Measurements from ENCODE around the gene CGAS.
A peak's percentile ranks its signal among the peaks of the same experiment; 100 is the strongest.
"Not testable (repeated sequence)": the region's sequence is repeated elsewhere in the genome, so short reads cannot be mapped to it uniquely, and the experiment has no call there.

The CGAS gene

GRCh38 chr6:73452107-73452461 is at the start of gene CGAS:
Gene CGAS (minus strand): TSS chr6:73452297. CDS start chr6:73452181, 116 bp downstream.
- Histone ChIP-seq H3K9me3 (ENCODE audit: control insufficient read depth, low read depth, low read length) (no peaks in the 10 kb centered on the region), H3K27ac (ENCODE audit: low read length) (no peak within 1 kb of the TSS), H3K4me3 (ENCODE audit: low read length) (peak within 1 kb of the TSS; percentile 69), H3K4me1 (ENCODE audit: control insufficient read depth, low read depth, low read length) (no peaks in the 10 kb centered on the region), H3K36me3 (ENCODE audit: control insufficient read depth, low read depth, low read length) (no peaks in the 10 kb centered on the region), H3K27me3 (ENCODE audit: control insufficient read depth, insufficient read depth, low read length) (peaks cover 11% of the 10 kb centered on the region), H3K9ac (ENCODE audit: low read length) (peak within 1 kb of the TSS; percentile 57)

- Histone ChIP-seq H3K27ac (ENCODE audit: low read length) (no peak overlapping the region), H3K36me3 (ENCODE audit: control insufficient read depth, low read depth, low read length) (peaks cover 42% of the 10 kb centered on the region), H3K4me3 (ENCODE audit: low read length) (no peak overlapping the region), H3K27me3 (ENCODE audit: control insufficient read depth, insufficient read depth, low read length) (no peaks in the 10 kb centered on the region), H3K4me1 (ENCODE audit: control insufficient read depth, low read depth, low read length) (no peaks in the 10 kb centered on the region), H3K9ac (ENCODE audit: low read length) (no peak overlapping the region), H3K9me3 (ENCODE audit: control insufficient read depth, low read depth, low read length) (no peaks in the 10 kb centered on the region)
Observed at GRCh38 chr6:73497915-73498314, 45.8 kb upstream of the CGAS start.

- no peaks in the 10 kb centered on the region for H3K4me1 ChIP-seq (ENCODE audit: control insufficient read depth, low read depth, low read length)
- no peaks in the 10 kb centered on the region for H3K27me3 ChIP-seq (ENCODE audit: control insufficient read depth, insufficient read depth, low read length)
- no peak overlapping the region for H3K4me3 ChIP-seq (ENCODE audit: low read length)
- no peaks in the 10 kb centered on the region for H3K9me3 ChIP-seq (ENCODE audit: control insufficient read depth, low read depth, low read length)
- H3K36me3 ChIP-seq (ENCODE audit: control insufficient read depth, low read depth, low read length): peaks cover 52% of the 10 kb centered on the region
- no peak overlapping the region for H3K9ac ChIP-seq (ENCODE audit: low read length)
- no peak overlapping the region for H3K27ac ChIP-seq (ENCODE audit: low read length)
Observed at GRCh38 chr6:73491377-73491776, 39.3 kb upstream of the CGAS start.

GRCh38 chr6:73487473-73487872 is 35.4 kb upstream of the CGAS start:
- Histone ChIP-seq H3K27me3 (ENCODE audit: control insufficient read depth, insufficient read depth, low read length) (no peaks in the 10 kb centered on the region), H3K9ac (ENCODE audit: low read length) (no peak overlapping the region), H3K4me1 (ENCODE audit: control insufficient read depth, low read depth, low read length) (no peaks in the 10 kb centered on the region), H3K27ac (ENCODE audit: low read length) (no peak overlapping the region), H3K4me3 (ENCODE audit: low read length) (no peak overlapping the region), H3K9me3 (ENCODE audit: control insufficient read depth, low read depth, low read length) (no peaks in the 10 kb centered on the region), H3K36me3 (ENCODE audit: control insufficient read depth, low read depth, low read length) (peaks cover 53% of the 10 kb centered on the region)

GRCh38 chr6:73484438-73484837 is 32.3 kb upstream of the CGAS start:
- H3K9me3 ChIP-seq (ENCODE audit: control insufficient read depth, low read depth, low read length): no peaks in the 10 kb centered on the region
- no peaks in the 10 kb centered on the region for H3K4me1 ChIP-seq (ENCODE audit: control insufficient read depth, low read depth, low read length)
- H3K27me3 ChIP-seq (ENCODE audit: control insufficient read depth, insufficient read depth, low read length): no peaks in the 10 kb centered on the region
- H3K9ac ChIP-seq (ENCODE audit: low read length): no peak overlapping the region
- peaks cover 63% of the 10 kb centered on the region for H3K36me3 ChIP-seq (ENCODE audit: control insufficient read depth, low read depth, low read length)
- H3K4me3 ChIP-seq (ENCODE audit: low read length): no peak overlapping the region
- H3K27ac ChIP-seq (ENCODE audit: low read length): no peak overlapping the region

GRCh38 chr6:73481969-73482368 is 29.9 kb upstream of the CGAS start:
- H3K4me3 ChIP-seq (ENCODE audit: low read length): no peak overlapping the region
- peaks cover 52% of the 10 kb centered on the region for H3K36me3 ChIP-seq (ENCODE audit: control insufficient read depth, low read depth, low read length)
- H3K4me1 ChIP-seq (ENCODE audit: control insufficient read depth, low read depth, low read length): no peaks in the 10 kb centered on the region
- no peak overlapping the region for H3K9ac ChIP-seq (ENCODE audit: low read length)
- no peaks in the 10 kb centered on the region for H3K9me3 ChIP-seq (ENCODE audit: control insufficient read depth, low read depth, low read length)
- no peaks in the 10 kb centered on the region for H3K27me3 ChIP-seq (ENCODE audit: control insufficient read depth, insufficient read depth, low read length)
- H3K27ac ChIP-seq (ENCODE audit: low read length): no peak overlapping the region

GRCh38 chr6:73477407-73477806 is 25.3 kb upstream of the CGAS start:
- no peak overlapping the region for H3K9ac ChIP-seq (ENCODE audit: low read length)
- H3K4me1 ChIP-seq (ENCODE audit: control insufficient read depth, low read depth, low read length): no peaks in the 10 kb centered on the region
- no peaks in the 10 kb centered on the region for H3K9me3 ChIP-seq (ENCODE audit: control insufficient read depth, low read depth, low read length)
- no peak overlapping the region for H3K4me3 ChIP-seq (ENCODE audit: low read length)
- no peak overlapping the region for H3K27ac ChIP-seq (ENCODE audit: low read length)
- no peaks in the 10 kb centered on the region for H3K27me3 ChIP-seq (ENCODE audit: control insufficient read depth, insufficient read depth, low read length)
- H3K36me3 ChIP-seq (ENCODE audit: control insufficient read depth, low read depth, low read length): peaks cover 46% of the 10 kb centered on the region

- no peak overlapping the region for H3K4me3 ChIP-seq (ENCODE audit: low read length)
- no peaks in the 10 kb centered on the region for H3K4me1 ChIP-seq (ENCODE audit: control insufficient read depth, low read depth, low read length)
- H3K27ac ChIP-seq (ENCODE audit: low read length): no peak overlapping the region
- H3K9ac ChIP-seq (ENCODE audit: low read length): no peak overlapping the region
- no peaks in the 10 kb centered on the region for H3K9me3 ChIP-seq (ENCODE audit: control insufficient read depth, low read depth, low read length)
- H3K27me3 ChIP-seq (ENCODE audit: control insufficient read depth, insufficient read depth, low read length): no peaks in the 10 kb centered on the region
- peaks cover 43% of the 10 kb centered on the region for H3K36me3 ChIP-seq (ENCODE audit: control insufficient read depth, low read depth, low read length)
Observed at GRCh38 chr6:73476723-73477122, 24.6 kb upstream of the CGAS start.

GRCh38 chr6:73471686-73472290 is 19.7 kb upstream of the CGAS start:
- no peak overlapping the region for H3K9ac ChIP-seq (ENCODE audit: low read length)
- H3K27ac ChIP-seq (ENCODE audit: low read length): no peak overlapping the region
- H3K36me3 ChIP-seq (ENCODE audit: control insufficient read depth, low read depth, low read length): peaks cover 45% of the 10 kb centered on the region
- no peaks in the 10 kb centered on the region for H3K4me1 ChIP-seq (ENCODE audit: control insufficient read depth, low read depth, low read length)
- H3K27me3 ChIP-seq (ENCODE audit: control insufficient read depth, insufficient read depth, low read length): no peaks in the 10 kb centered on the region
- H3K9me3 ChIP-seq (ENCODE audit: control insufficient read depth, low read depth, low read length): no peaks in the 10 kb centered on the region
- no peak overlapping the region for H3K4me3 ChIP-seq (ENCODE audit: low read length)

GRCh38 chr6:73461537-73462350 is 9.6 kb upstream of the CGAS start, which contains the start of gene MTO1:
Gene MTO1 (plus strand): TSS chr6:73461737. CDS start chr6:73461855, 118 bp downstream.
- Histone ChIP-seq H3K27ac (ENCODE audit: low read length) (peak within 1 kb of the TSS; percentile 53), H3K9me3 (ENCODE audit: control insufficient read depth, low read depth, low read length) (no peaks in the 10 kb centered on the region), H3K4me1 (ENCODE audit: control insufficient read depth, low read depth, low read length) (no peaks in the 10 kb centered on the region), H3K4me3 (ENCODE audit: low read length) (peak within 1 kb of the TSS; percentile 99), H3K36me3 (ENCODE audit: control insufficient read depth, low read depth, low read length) (peaks cover 6% of the 10 kb centered on the region), H3K9ac (ENCODE audit: low read length) (peak within 1 kb of the TSS; percentile 93), H3K27me3 (ENCODE audit: control insufficient read depth, insufficient read depth, low read length) (no peaks in the 10 kb centered on the region)

- Histone ChIP-seq H3K4me1 (ENCODE audit: control insufficient read depth, low read depth, low read length) (no peaks in the 10 kb centered on the region), H3K27me3 (ENCODE audit: control insufficient read depth, insufficient read depth, low read length) (no peaks in the 10 kb centered on the region), H3K36me3 (ENCODE audit: control insufficient read depth, low read depth, low read length) (no peaks in the 10 kb centered on the region), H3K27ac (ENCODE audit: low read length) (no peak overlapping the region), H3K9ac (ENCODE audit: low read length) (no peak overlapping the region), H3K4me3 (ENCODE audit: low read length) (no peak overlapping the region), H3K9me3 (ENCODE audit: control insufficient read depth, low read depth, low read length) (no peaks in the 10 kb centered on the region)
Observed at GRCh38 chr6:73460056-73460455, 8.0 kb upstream of the CGAS start.

GRCh38 chr6:73459474-73459873 is 7.4 kb upstream of the CGAS start:
- not testable (repeated sequence) for H3K4me3 ChIP-seq (ENCODE audit: low read length); H3K9me3 ChIP-seq (ENCODE audit: control insufficient read depth, low read depth, low read length); H3K27ac ChIP-seq (ENCODE audit: low read length); H3K4me1 ChIP-seq (ENCODE audit: control insufficient read depth, low read depth, low read length); H3K27me3 ChIP-seq (ENCODE audit: control insufficient read depth, insufficient read depth, low read length); H3K9ac ChIP-seq (ENCODE audit: low read length); H3K36me3 ChIP-seq (ENCODE audit: control insufficient read depth, low read depth, low read length)
